HepG2 (cell line): ENCODE results near the gene HSCB. TPM values are rescaled to one million over a fixed set of nuclear protein-coding genes. Genes with fewer than 3 reads are reported as not detected.

ENCODE experiments used
- KLF9 ChIP-seq: IDR thresholded peaks from 2 replicates; pipeline ENCODE4 v1.6.1; 2016; ENCODE audit warnings: low read depth
- MTA3 ChIP-seq: sonication (generic); formaldehyde crosslinking; IDR thresholded peaks from 2 replicates; pipeline ENCODE4 v1.4.0; 2020; ENCODE audit warnings: missing genetic modification reagents
- MXD4 ChIP-seq: IDR thresholded peaks from 2 replicates; pipeline ENCODE4 v1.6.1; 2016; ENCODE audit warnings: mild to moderate bottlenecking, missing biosample characterization, missing genetic modification reagents
- POGZ ChIP-seq: sonication (generic); formaldehyde crosslinking; IDR thresholded peaks from 2 replicates; pipeline ENCODE4 v1.4.0; 2020; ENCODE audit warnings: mild to moderate bottlenecking, missing genetic modification reagents
- SMAD3 ChIP-seq: sonication (generic); formaldehyde crosslinking; IDR thresholded peaks from 2 replicates; pipeline ENCODE4 v1.4.0; 2020; ENCODE audit warnings: missing genetic modification reagents
- ZNF318 ChIP-seq: sonication (generic); formaldehyde crosslinking; IDR thresholded peaks from 2 replicates; pipeline ENCODE4 v1.4.0; 2020; ENCODE audit warnings: mild to moderate bottlenecking, missing genetic modification reagents
- ZSCAN29 ChIP-seq: sonication (generic); formaldehyde crosslinking; conservative IDR thresholded peaks from 2 replicates; pipeline ENCODE4 v1.4.0; 2020; ENCODE audit warnings: mild to moderate bottlenecking, missing genetic modification reagents
- polyA plus RNA-seq, 8 experiments: library from polyadenylated mRNA; depleted of rRNA in 3 of 8; stranded (reverse) in 7 of 8; unstranded in 1 of 8; fragments of >200 nt; fragmentation: Illumina TruSeq in 4 of 8; extraction: Trizol in 4 of 8; gene quantifications; 2 replicates each; pipeline versions ENCODE4 v1.2.1 to v1.2.3, GENCODE V29; 2011 to 2016; ENCODE audit warnings: low read depth in 4 of 8, missing spikeins in 1 of 8, mixed read lengths in 1 of 8; ENCODE audit not compliant: insufficient read depth in 1 of 8
- total RNA-seq, 5 experiments: library from RNA; depleted of rRNA; stranded (reverse); fragments of >200 nt; fragmentation: Illumina TruSeq; extraction: Trizol; gene quantifications; 2 replicates each; pipeline ENCODE4 v1.2.3, GENCODE V29; 2016; ENCODE audit warnings: low read depth in 1 of 5
- TF ChIP-seq, protein P1 (sequence below): sonication (generic); formaldehyde crosslinking; IDR thresholded peaks from 2 replicates; pipeline ENCODE4 v1.5.0; 2020; ENCODE audit warnings: missing genetic modification reagents
- TF ChIP-seq, protein P2 (sequence below): sonication (generic); formaldehyde crosslinking; IDR thresholded peaks from 2 replicates; pipeline ENCODE4 v1.8.0; 2022; ENCODE audit warnings: missing genetic modification reagents, mild to moderate bottlenecking, borderline replicate concordance
- TF ChIP-seq, protein P3 (sequence below): sonication (generic); formaldehyde crosslinking; IDR thresholded peaks from 2 replicates; pipeline ENCODE4 v1.4.0; 2020; ENCODE audit warnings: missing genetic modification reagents, borderline replicate concordance

The HSCB gene
- total and polyA plus RNA-seq, 2 of the 13 experiments (the other 11 are each of a cell fraction or from before 2014, with no cell fraction given): 15.4 to 20.9 TPM

GRCh38 chr22:28759861-28760560, 18.2 kb downstream of the HSCB start (continued):
- TF ChIP-seq ZNF318 (CRISPR knock-in tag): no peak
- no peak for TF ChIP-seq ZSCAN29 (CRISPR knock-in tag)
- no peak for TF ChIP-seq SMAD3 (CRISPR knock-in tag)
- TF ChIP-seq, protein P1, sequence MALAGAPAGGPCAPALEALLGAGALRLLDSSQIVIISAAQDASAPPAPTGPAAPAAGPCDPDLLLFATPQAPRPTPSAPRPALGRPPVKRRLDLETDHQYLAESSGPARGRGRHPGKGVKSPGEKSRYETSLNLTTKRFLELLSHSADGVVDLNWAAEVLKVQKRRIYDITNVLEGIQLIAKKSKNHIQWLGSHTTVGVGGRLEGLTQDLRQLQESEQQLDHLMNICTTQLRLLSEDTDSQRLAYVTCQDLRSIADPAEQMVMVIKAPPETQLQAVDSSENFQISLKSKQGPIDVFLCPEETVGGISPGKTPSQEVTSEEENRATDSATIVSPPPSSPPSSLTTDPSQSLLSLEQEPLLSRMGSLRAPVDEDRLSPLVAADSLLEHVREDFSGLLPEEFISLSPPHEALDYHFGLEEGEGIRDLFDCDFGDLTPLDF (CRISPR knock-in tag): no peak
- TF ChIP-seq POGZ: no peak
- TF ChIP-seq KLF9: no peak
- no peak for TF ChIP-seq MXD4
- TF ChIP-seq MTA3 (CRISPR knock-in tag): no peak
- TF ChIP-seq, protein P2, sequence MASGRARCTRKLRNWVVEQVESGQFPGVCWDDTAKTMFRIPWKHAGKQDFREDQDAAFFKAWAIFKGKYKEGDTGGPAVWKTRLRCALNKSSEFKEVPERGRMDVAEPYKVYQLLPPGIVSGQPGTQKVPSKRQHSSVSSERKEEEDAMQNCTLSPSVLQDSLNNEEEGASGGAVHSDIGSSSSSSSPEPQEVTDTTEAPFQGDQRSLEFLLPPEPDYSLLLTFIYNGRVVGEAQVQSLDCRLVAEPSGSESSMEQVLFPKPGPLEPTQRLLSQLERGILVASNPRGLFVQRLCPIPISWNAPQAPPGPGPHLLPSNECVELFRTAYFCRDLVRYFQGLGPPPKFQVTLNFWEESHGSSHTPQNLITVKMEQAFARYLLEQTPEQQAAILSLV: no peak
- TF ChIP-seq, protein P3, sequence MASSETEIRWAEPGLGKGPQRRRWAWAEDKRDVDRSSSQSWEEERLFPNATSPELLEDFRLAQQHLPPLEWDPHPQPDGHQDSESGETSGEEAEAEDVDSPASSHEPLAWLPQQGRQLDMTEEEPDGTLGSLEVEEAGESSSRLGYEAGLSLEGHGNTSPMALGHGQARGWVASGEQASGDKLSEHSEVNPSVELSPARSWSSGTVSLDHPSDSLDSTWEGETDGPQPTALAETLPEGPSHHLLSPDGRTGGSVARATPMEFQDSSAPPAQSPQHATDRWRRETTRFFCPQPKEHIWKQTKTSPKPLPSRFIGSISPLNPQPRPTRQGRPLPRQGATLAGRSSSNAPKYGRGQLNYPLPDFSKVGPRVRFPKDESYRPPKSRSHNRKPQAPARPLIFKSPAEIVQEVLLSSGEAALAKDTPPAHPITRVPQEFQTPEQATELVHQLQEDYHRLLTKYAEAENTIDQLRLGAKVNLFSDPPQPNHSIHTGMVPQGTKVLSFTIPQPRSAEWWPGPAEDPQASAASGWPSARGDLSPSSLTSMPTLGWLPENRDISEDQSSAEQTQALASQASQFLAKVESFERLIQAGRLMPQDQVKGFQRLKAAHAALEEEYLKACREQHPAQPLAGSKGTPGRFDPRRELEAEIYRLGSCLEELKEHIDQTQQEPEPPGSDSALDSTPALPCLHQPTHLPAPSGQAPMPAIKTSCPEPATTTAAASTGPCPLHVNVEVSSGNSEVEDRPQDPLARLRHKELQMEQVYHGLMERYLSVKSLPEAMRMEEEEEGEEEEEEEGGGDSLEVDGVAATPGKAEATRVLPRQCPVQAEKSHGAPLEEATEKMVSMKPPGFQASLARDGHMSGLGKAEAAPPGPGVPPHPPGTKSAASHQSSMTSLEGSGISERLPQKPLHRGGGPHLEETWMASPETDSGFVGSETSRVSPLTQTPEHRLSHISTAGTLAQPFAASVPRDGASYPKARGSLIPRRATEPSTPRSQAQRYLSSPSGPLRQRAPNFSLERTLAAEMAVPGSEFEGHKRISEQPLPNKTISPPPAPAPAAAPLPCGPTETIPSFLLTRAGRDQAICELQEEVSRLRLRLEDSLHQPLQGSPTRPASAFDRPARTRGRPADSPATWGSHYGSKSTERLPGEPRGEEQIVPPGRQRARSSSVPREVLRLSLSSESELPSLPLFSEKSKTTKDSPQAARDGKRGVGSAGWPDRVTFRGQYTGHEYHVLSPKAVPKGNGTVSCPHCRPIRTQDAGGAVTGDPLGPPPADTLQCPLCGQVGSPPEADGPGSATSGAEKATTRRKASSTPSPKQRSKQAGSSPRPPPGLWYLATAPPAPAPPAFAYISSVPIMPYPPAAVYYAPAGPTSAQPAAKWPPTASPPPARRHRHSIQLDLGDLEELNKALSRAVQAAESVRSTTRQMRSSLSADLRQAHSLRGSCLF (CRISPR knock-in tag): no peak
